HG03025 (cell line): Measurements from ENCODE around the gene PPEF2.

Experiments used
- ATAC-seq: cut with Tn5 transposase; IDR thresholded peaks from one replicate; pipeline ENCODE4 v1.9.1; 2021; ENCODE audit warnings: mild to moderate bottlenecking, moderate library complexity; ENCODE audit not compliant: unreplicated experiment, low FRiP score

Gene PPEF2

GRCh38 chr4:75834095-75834771, 68.0 kb downstream of the PPEF2 start:
- ATAC-seq, result no peak

DNA sequence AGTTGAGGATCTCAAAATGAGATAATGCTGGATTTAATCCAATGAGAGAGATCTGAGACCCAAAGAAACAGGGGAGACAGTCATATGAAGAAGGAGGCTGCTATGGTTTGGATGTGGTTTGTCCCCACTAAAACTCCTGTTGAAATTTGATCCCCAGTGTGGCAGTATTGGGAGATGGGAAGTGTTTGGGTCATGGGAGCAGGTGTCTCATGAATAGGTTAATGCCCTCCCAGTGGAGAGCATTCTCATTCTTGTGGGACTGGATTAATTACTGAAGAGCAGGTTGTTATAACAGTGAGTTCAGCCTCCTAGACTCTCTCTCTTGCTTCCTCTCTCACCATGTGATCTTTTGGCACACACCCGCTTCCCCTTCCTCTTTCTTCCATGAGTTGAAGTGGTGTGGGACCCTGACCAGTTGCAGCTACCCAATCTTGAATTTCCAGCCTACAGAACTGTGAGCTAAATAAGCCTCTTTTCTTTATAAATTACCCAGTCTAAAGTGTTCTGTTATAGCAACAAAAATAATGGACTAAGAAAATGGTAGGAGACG, 70.3 kb downstream of the PPEF2 start:
- no peak for ATAC-seq

DNA sequence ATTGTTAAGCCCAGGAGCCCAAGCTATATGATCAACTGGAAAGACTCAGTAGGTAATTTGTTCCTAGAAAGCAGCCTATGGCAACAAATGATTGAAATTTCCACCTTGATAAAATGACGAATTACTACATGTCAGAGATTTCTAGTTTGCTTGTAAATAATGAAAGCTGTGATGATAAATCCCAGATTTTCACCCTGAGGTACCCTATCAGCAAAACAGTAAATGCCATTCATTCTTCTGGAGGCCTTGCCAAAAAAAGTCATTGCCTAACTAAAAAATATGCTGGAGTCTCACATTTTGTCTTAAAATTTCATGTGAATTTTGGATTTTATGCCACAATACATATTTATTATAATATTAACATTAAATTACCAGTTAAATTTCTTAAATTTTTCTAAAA, 71.3 kb downstream of the PPEF2 start:
- ATAC-seq, result no peak

GRCh38 chr4:75823812-75824211, 78.4 kb downstream of the PPEF2 start:
- no peak for ATAC-seq

GRCh38 chr4:75822416-75822815, 79.8 kb downstream of the PPEF2 start:
- ATAC-seq, result no peak

DNA sequence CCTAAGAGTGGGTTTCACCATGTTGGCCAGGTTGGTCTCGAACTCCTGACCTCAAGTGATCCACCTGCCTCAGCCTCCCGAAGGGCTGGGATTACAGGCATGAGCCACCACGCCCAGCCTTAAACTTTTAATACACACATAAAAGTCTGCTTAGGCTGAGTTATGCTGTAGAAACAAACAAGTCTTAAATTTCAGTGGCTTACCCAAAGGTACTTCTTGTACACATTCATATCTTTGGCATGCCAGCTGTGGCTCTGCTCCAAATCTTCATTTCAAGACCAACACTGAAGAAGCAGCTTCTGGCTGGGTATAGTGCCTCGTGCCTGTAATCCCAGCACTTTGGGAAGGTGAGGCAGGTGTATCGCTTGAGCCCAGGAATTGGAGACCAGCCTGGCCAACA, 80.3 kb downstream of the PPEF2 start:
- no peak for ATAC-seq

DNA sequence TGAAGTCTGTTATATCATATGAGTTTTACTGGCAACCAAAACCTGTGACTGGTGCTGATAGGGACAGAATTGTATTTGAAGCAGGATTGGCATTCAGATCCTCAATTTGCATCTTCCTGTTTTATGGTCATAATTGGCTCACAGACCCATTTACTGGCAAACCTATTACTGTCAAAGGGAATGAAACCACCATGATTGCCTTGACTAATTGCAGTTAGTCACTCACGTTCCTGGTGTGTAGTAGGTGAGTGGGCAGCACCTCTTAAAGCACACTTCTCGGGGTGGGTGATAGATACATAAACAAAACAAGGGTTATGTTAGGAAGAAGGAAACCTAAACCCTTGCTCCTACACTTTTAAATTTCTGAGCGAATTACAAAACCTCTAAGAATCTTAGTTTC, 81.0 kb downstream of the PPEF2 start:
- no peak for ATAC-seq

DNA sequence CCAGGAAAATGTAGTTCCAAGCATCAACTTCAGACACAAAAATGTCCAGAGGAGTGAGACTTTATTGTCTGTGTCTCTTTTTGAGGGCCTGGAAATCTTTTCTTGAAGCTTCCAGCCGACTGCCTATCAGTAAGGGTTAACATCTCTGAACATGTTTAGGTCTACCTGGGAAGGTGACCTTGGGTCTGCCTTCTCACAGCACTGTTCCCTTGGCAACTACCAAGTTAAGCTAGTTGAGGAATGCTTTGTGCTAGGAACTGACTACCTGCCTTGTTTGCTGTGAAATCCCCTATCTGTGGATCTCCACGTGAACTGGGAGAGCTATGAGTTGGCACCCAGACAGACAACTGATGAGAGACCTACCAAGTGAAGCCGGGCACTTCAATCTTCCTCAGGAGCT, 81.6 kb downstream of the PPEF2 start:
- ATAC-seq, result no peak

GRCh38 chr4:75820197-75820596, 82.1 kb downstream of the PPEF2 start:
- no peak for ATAC-seq

DNA sequence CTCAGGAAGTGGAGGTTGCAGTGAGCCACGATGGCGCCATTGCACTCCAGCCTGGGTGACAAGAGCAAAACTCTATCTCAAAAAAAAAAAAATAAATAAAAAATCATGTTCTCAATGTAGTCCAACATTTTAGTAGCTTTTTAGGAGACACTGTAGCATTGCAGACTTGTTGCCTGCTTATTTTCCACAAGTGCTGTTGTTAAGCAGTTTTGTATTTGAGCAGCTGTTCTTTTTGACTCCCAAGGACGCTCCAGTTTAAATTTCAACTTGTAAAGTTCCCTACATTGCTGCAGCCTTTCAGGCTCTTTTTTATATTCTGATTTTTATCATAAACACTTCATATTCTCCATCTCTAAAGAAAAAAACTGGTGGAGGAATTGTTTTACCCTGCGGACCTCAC, 83.1 kb downstream of the PPEF2 start:
- no peak for ATAC-seq

DNA sequence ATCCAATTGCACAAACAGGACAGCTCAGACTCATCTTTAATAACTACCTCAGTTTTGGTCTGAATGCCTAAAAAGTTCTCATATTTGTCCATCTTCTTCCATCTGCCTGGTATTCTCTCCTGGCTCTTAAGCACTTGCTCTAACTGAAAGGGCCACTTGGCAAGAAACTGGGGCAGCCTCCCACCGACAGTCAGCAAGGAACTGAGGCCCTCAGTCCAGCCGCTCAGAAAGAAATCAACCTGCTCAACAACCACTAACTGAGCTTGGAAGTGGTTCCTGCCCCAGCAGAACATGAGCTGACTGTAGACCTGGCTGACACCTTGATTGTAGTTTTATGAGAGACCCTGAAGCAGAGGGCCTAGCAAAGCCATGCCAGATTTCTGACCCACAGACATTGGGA, 84.4 kb downstream of the PPEF2 start:
- ATAC-seq, result no peak
